HepG2 (cell line): Measurements from ENCODE around the gene STX4. TPM values are rescaled to one million over a fixed set of nuclear protein-coding genes. Genes with fewer than 3 reads are reported as not detected.

Experiments used
- ELF1 ChIP-seq: sonication (generic); formaldehyde crosslinking; IDR thresholded peaks from 2 replicates; pipeline ENCODE4 v1.4.0; 2020; ENCODE audit warnings: missing genetic modification reagents
- FOXK1 ChIP-seq: sonication (generic); formaldehyde crosslinking; IDR thresholded peaks from 2 replicates; pipeline ENCODE4 v1.4.0; 2020; ENCODE audit warnings: low read depth, missing genetic modification reagents, borderline replicate concordance
- GABPA ChIP-seq, 2 experiments: IDR thresholded peaks; 2 replicates each; pipeline ENCODE4 v1.6.1; 2011 to 2016; ENCODE audit warnings: low read depth in 2 of 2, low read length in 1 of 2, missing biosample characterization in 1 of 2, missing genetic modification characterization in 1 of 2
- HINFP ChIP-seq: sonication (generic); formaldehyde crosslinking; IDR thresholded peaks from 2 replicates; pipeline ENCODE4 v1.4.0; 2020; ENCODE audit warnings: low read depth, mild to moderate bottlenecking, missing genetic modification reagents
- HNRNPH1 ChIP-seq: fragments of 200-400 bp; formaldehyde crosslinking; optimal IDR thresholded peaks from 2 replicates; pipeline ENCODE3; 2017; ENCODE audit warnings: mild to moderate bottlenecking, low read depth, low read length
- IKZF5 ChIP-seq: IDR thresholded peaks from 2 replicates; pipeline ENCODE4 v1.6.1; 2018; ENCODE audit warnings: missing genetic modification reagents, mild to moderate bottlenecking, missing compliant biosample characterization
- MAZ ChIP-seq, 2 experiments: sonication (generic) in 1 of 2; formaldehyde crosslinking in 1 of 2; IDR thresholded peaks; 2 replicates each; pipeline versions ENCODE4 v1.5.0 to v1.6.1; 2012 to 2020; ENCODE audit warnings: low read depth in 2 of 2, mild to moderate bottlenecking in 2 of 2, borderline replicate concordance in 1 of 2, improper control_type of control experiment in 1 of 2, low read length in 1 of 2, missing genetic modification reagents in 1 of 2, moderate library complexity in 1 of 2
- SOX13 ChIP-seq, 3 experiments: fragments of 450-650 bp in 1 of 3; sonication (generic) in 1 of 3; formaldehyde crosslinking in 1 of 3; IDR thresholded peaks in 2 of 3; conservative IDR thresholded peaks in 1 of 3; 2 replicates each; pipeline versions ENCODE4 v1.5.0 to v1.6.1; 2016 to 2020; ENCODE audit warnings: antibody characterized with exemption in 1 of 3, mild to moderate bottlenecking in 1 of 3, missing compliant biosample characterization in 1 of 3, missing genetic modification reagents in 1 of 3, moderate library complexity in 1 of 3
- TGIF2 ChIP-seq: IDR thresholded peaks from 2 replicates; pipeline ENCODE4 v1.6.1; 2016; ENCODE audit warnings: control low read depth, missing compliant biosample characterization
- ZNF33A ChIP-seq: sonication (generic); formaldehyde crosslinking; IDR thresholded peaks from 2 replicates; pipeline ENCODE4 v1.5.1; 2020; ENCODE audit warnings: missing genetic modification reagents, mild to moderate bottlenecking, moderate library complexity, borderline replicate concordance
- ZNF619 ChIP-seq: sonication (generic); formaldehyde crosslinking; IDR thresholded peaks from 2 replicates; pipeline ENCODE4 v1.4.0; 2020; ENCODE audit warnings: mild to moderate bottlenecking, missing genetic modification reagents
- ZNF646 ChIP-seq: sonication (generic); formaldehyde crosslinking; IDR thresholded peaks from 2 replicates; pipeline ENCODE4 v1.9.0; 2021; ENCODE audit warnings: mild to moderate bottlenecking, missing genetic modification reagents
- ZZZ3 ChIP-seq: sonication (generic); formaldehyde crosslinking; IDR thresholded peaks from 2 replicates; pipeline ENCODE4 v1.4.0; 2020; ENCODE audit warnings: missing genetic modification reagents, mild to moderate bottlenecking, borderline replicate concordance
- polyA plus RNA-seq, 8 experiments: library from polyadenylated mRNA; depleted of rRNA in 3 of 8; stranded (reverse) in 7 of 8; unstranded in 1 of 8; fragments of >200 nt; fragmentation: Illumina TruSeq in 4 of 8; extraction: Trizol in 4 of 8; gene quantifications; 2 replicates each; pipeline versions ENCODE4 v1.2.1 to v1.2.3, GENCODE V29; 2011 to 2016; ENCODE audit warnings: low read depth in 4 of 8, missing spikeins in 1 of 8, mixed read lengths in 1 of 8; ENCODE audit not compliant: insufficient read depth in 1 of 8
- total RNA-seq, 5 experiments: library from RNA; depleted of rRNA; stranded (reverse); fragments of >200 nt; fragmentation: Illumina TruSeq; extraction: Trizol; gene quantifications; 2 replicates each; pipeline ENCODE4 v1.2.3, GENCODE V29; 2016; ENCODE audit warnings: low read depth in 1 of 5
- TF ChIP-seq, protein P1 (sequence below): sonication (generic); formaldehyde crosslinking; IDR thresholded peaks from 2 replicates; pipeline ENCODE4 v1.4.0; 2020; ENCODE audit warnings: missing genetic modification reagents

Gene STX4
- total and polyA plus RNA-seq, 2 of the 13 experiments (the other 11 are each of a cell fraction or from before 2014, with no cell fraction given): 29.2 to 34.6 TPM

- TF ChIP-seq, protein P1, sequence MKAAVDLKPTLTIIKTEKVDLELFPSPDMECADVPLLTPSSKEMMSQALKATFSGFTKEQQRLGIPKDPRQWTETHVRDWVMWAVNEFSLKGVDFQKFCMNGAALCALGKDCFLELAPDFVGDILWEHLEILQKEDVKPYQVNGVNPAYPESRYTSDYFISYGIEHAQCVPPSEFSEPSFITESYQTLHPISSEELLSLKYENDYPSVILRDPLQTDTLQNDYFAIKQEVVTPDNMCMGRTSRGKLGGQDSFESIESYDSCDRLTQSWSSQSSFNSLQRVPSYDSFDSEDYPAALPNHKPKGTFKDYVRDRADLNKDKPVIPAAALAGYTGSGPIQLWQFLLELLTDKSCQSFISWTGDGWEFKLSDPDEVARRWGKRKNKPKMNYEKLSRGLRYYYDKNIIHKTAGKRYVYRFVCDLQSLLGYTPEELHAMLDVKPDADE (CRISPR knock-in tag): no peak
- no peak for TF ChIP-seq GABPA (IDR thresholded peaks at IDR 0.05; ENCODE audit: low read depth, low read length)
- TF ChIP-seq GABPA (CRISPR knock-in tag; IDR thresholded peaks at IDR 0.05; ENCODE audit: low read depth): peak; percentile 61
- TF ChIP-seq MAZ (IDR thresholded peaks at IDR 0.05; ENCODE audit: borderline replicate concordance, low read depth, low read length): peak; percentile 97
- TF ChIP-seq MAZ (CRISPR knock-in tag; IDR thresholded peaks at IDR 0.05; ENCODE audit: low read depth): peak; percentile 95; the same call in 1 of the 2 replicates
- no peak for TF ChIP-seq SOX13 (IDR thresholded peaks at IDR 0.05)
- peak in 1 of 2 experiments; percentile 31; a peak in 2 of 4 replicates for TF ChIP-seq SOX13 (CRISPR knock-in tag; conservative IDR thresholded peaks at IDR 0.05 in 1 of 2, IDR thresholded peaks at IDR 0.05 in 1 of 2)
- TF ChIP-seq TGIF2: 0 out of 2 replicates have a peak, but pooled peaks have one; percentile 15
- TF ChIP-seq IKZF5 (CRISPR knock-in tag): peak; percentile 56
- peak; percentile 20; the same call in 1 of the 2 replicates for TF ChIP-seq FOXK1
- no peak for TF ChIP-seq ZNF646
- TF ChIP-seq ZZZ3: no peak
- TF ChIP-seq ZNF619 (CRISPR knock-in tag): no peak
- TF ChIP-seq HNRNPH1: no peak
- no peak for TF ChIP-seq ZNF33A (CRISPR knock-in tag)
- no peak for TF ChIP-seq HINFP (CRISPR knock-in tag)
- TF ChIP-seq ELF1 (CRISPR knock-in tag): peak; percentile 68
Measured at GRCh38 chr16:30984669-30985400, 48.5 kb upstream of the STX4 start, which contains the start of gene HSD3B7 (continued).
